ENCODE measurements around the gene COL18A1.
A peak's percentile ranks its signal among the peaks of the same experiment; 100 is the strongest.

COL18A1 gene

DNA sequence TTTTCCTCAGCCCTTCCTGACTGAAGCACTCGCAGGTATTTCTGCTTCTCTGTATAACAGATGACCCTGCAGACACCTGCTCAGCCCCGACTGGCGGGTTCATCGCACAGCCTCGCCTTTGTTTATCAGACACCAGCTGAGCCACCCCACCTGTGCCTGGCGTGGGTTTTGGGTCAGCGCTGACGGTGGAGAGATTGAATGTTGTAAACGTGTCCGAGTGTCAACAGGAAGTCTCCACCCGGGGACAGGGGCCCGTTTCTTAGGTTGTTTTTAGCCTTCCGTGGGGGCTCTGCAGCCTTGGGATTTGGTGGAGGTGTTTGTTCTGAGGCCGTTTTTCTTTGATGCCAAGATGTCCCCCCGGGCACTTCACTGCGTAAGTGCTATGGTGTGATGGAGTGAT is 60.1 kb downstream of the COL18A1 start:
- peaks cover 26 to 35% of the 10 kb centered on the region in 2 donors for H3K27me3 Mint-ChIP-seq
- DNase-seq (no peak), ATAC-seq (replicated peaks) (no peak)
- H3K36me3 Mint-ChIP-seq, result peaks cover 0 to 3% of the 10 kb centered on the region in 2 donors
- H3K27ac Mint-ChIP-seq, result no peak overlapping the region
- H3K4me3 Mint-ChIP-seq, result peak overlapping the region in 1 of 2 donors; percentile 8
- H3K4me1 Mint-ChIP-seq, result peaks cover 4 to 8% of the 10 kb centered on the region in 2 donors
- H3K9me3 Mint-ChIP-seq, result peaks cover 14 to 16% of the 10 kb centered on the region in 2 donors

DNA sequence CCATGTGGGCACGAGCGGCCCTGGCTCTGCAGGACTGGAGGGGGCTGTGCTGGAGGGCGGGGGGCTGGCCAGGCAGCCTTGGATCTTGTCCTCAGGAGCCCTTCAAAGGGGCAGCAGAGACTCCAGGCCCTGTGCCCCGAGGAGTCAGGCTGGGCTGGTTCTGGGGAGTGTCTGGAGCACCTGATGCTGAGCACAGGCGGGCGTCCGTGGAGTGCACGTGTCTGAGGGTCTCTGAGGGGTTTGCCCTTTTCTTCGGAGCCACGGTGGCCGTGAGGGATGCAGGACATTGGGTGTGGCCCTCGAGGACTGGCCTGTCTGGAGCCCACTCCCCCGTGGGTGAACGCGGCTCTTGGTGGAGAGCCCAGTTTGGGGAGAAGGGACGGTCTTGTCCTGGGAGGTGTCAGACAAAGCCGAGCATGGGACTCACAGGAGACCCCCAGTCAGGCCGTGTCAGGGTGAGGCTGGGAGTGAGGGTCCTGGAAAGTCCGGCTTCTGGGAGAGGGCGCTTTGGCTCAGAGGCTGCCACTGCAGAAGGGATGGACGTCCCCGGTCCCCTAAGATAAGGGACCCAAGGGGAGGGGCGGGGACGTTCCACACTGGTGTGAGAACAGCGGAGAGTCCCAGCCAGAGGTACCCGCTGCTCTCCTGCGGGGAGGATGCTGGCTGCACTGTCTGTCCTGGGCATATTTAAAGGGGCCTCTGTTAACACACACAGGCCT is 60.8 kb downstream of the COL18A1 start:
- Mint-ChIP-seq H3K4me1 (peaks cover 4 to 8% of the 10 kb centered on the region in 2 donors), H3K27ac (no peak overlapping the region), H3K4me3 (peak overlapping the region in 1 of 2 donors; percentile 8), H3K27me3 (peaks cover 26 to 35% of the 10 kb centered on the region in 2 donors), H3K9me3 (peaks cover 14 to 16% of the 10 kb centered on the region in 2 donors), H3K36me3 (peaks cover 0 to 3% of the 10 kb centered on the region in 2 donors)
- no peak for DNase-seq
- ATAC-seq (replicated peaks), result no peak

DNA sequence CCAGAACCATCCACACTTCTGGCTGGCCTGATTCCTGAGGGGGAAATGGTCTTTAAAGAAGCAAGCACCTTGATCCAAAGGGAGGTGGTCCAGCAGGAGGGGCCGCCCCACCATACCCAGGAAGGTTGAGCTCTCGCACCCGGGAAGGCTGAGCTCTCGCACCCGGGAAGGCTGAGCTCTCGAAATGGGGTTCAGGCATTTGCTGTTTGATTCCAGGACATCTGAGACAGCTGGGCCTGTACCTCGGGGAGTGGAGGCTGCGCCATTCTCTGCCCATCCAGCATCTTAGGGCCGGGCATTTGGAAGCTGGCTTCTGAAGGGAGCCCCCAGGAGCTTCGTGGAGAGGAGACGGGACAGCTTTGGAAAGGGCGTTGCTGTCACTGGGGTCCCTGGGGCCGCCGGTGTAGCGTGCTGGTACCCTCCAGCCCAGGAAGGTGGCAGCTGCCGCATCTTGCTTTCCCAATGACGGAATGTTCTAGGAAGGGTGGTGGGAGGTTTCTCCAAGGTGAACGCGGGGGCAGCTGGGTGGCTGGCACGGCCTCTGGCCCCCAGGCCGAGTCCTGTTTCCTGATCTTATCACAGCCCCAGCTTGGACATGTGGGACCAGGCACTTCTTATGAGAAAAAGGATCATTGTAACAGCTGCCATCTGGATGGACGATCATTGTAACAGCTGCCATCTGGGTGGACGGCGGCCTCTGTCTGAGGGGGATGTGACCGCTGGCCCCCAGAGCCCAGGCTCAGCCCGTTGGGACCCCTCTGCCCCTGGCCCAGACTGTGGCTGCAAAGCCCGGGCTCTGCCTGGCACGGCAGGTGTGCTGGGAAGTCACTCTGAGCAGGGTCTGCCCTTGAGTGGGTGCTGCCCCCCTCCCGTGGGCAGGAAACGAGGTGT is 61.6 kb downstream of the COL18A1 start:
- peaks cover 26 to 35% of the 10 kb centered on the region in 2 donors for H3K27me3 Mint-ChIP-seq
- no peak overlapping the region for H3K27ac Mint-ChIP-seq
- H3K4me1 Mint-ChIP-seq, result peaks cover 4 to 8% of the 10 kb centered on the region in 2 donors
- ATAC-seq (replicated peaks) (no peak), DNase-seq (no peak)
- H3K36me3 Mint-ChIP-seq, result peaks cover 0 to 3% of the 10 kb centered on the region in 2 donors
- H3K4me3 Mint-ChIP-seq, result no peak overlapping the region
- peaks cover 12 to 14% of the 10 kb centered on the region in 2 donors for H3K9me3 Mint-ChIP-seq

DNA sequence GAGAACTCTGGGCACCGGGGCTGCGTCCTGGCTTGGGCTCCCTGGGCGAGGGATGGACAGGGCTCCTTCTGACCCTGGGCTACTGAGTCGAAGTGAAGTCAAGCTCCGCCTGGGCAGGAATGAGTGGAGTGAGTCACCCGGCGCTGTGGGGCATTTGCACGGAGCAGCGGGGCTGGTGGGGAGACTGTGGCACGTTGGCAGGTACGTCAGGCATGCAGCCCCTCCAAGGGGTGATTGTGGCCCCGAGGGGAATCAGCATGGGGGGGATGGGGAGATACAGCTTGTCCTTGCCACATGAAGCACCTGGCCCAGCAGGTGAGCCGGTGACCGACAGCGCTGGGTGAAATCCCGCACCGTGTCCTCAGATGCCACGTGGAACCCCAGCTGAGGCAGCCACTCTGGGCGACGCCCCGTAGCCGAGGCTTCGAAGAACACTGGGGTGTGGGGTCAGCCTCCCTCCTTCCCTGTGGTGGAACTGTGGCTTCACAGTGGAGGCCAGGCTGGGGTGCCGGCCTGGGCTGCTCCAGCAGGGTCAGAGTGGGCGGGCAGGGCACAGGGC is 62.3 kb downstream of the COL18A1 start:
- peaks cover 4 to 8% of the 10 kb centered on the region in 2 donors for H3K4me1 Mint-ChIP-seq
- ATAC-seq (replicated peaks) (no peak), DNase-seq (no peak)
- H3K9me3 Mint-ChIP-seq, result peaks cover 6 to 9% of the 10 kb centered on the region in 2 donors
- peaks cover 23 to 33% of the 10 kb centered on the region in 2 donors for H3K27me3 Mint-ChIP-seq
- no peak overlapping the region for H3K4me3 Mint-ChIP-seq
- H3K27ac Mint-ChIP-seq, result no peak overlapping the region
- peaks cover 0 to 3% of the 10 kb centered on the region in 2 donors for H3K36me3 Mint-ChIP-seq

DNA sequence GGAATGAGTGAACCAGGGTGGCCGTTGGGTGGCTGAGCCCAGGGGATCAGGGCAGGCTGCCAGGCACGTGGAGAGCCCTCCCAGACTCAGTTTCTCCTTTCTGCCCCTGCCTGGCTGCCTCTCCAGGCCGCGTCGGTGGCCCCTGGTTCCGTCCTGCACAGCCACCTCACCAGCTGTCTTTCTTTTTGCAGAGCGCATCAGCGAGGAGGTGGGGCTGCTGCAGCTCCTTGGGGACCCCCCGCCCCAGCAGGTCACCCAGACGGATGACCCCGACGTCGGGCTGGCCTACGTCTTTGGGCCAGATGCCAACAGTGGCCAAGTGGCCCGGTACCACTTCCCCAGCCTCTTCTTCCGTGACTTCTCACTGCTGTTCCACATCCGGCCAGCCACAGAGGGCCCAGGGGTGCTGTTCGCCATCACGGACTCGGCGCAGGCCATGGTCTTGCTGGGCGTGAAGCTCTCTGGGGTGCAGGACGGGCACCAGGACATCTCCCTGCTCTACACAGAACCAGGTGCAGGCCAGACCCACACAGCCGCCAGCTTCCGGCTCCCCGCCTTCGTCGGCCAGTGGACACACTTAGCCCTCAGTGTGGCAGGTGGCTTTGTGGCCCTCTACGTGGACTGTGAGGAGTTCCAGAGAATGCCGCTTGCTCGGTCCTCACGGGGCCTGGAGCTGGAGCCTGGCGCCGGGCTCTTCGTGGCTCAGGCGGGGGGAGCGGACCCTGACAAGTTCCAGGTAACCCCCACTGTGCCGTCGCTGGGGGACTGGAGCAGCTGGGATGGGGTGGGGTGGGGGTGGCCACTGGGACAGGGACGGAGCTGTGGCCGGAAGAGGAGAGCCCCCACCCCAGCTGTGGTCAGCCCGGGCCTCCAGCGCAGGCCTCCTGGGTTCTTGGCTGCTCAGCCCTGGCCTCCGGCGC is 63.3 kb downstream of the COL18A1 start:
- ATAC-seq (replicated peaks), result no peak
- Mint-ChIP-seq H3K9me3 (peaks cover 0 to 2% of the 10 kb centered on the region in 2 donors), H3K36me3 (peaks cover 0 to 3% of the 10 kb centered on the region in 2 donors), H3K27me3 (peaks cover 20 to 27% of the 10 kb centered on the region in 2 donors), H3K27ac (no peak overlapping the region), H3K4me1 (peaks cover 4 to 8% of the 10 kb centered on the region in 2 donors), H3K4me3 (no peak overlapping the region)
- no peak for DNase-seq

DNA sequence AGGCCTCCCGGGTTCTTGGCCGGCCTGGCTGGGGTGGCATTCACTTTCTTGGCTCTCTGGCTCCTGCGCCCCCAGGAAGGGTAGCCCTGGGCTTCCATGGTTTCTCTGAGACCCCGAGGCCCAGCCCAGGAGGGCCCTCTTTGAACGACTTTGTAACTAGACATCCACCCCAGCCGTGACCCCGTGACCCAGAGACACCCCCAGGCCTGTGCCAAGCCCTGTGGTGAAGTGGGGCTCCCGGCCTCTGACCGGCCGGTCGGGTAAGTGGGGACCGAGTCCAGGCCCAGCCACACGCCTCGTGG is 64.0 kb downstream of the COL18A1 start:
- no peak overlapping the region for H3K4me3 Mint-ChIP-seq

DNA sequence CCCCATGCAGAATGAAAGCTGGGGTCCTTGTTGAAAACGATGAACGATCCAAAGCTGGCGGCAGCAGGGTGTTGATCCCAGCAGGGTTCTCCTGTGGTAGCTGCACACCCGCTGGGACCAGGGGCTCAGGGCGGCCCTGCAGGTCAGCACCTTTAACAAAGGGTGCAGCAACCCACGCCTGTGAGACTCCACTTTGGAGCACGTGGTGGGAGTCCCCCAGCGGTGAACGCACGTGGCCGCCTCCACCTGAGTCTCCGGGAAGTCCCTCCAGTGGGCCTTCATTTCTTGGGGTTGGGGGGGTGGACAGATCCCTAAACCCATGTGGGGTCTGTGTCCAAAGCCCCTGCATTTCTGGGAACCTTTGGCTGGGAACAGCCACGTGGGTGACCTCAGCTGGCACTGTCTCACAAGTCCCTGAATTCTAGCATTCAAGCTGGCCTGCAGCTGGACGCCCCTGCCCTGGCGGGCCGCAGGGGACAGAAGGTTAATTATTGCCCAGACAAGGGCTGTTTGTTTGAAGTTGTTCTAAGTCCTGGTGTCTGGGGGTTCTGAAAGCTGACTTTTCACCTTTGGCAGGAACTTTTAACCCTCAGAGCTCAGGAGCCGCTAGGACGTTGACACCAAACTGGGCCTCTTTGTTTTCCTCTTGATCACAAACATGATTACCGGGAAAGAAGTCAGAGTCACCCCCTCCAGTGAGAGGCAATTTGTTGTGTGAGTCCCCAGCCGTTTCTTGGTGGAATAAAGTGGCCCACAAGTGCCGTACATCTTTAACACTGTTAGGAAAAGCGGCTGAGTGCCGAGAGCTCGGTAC is 64.5 kb downstream of the COL18A1 start:
- Mint-ChIP-seq H3K27me3 (peaks cover 25 to 34% of the 10 kb centered on the region in 2 donors), H3K4me3 (no peak overlapping the region), H3K4me1 (peaks cover 7 to 8% of the 10 kb centered on the region in 2 donors), H3K27ac (no peak overlapping the region), H3K36me3 (no peaks in the 10 kb centered on the region), H3K9me3 (peaks cover 0 to 3% of the 10 kb centered on the region in 2 donors)
- ATAC-seq (replicated peaks) (no peak), DNase-seq (no peak)

More for the DNA sequence above, 64.0 kb downstream of the COL18A1 start:
- Mint-ChIP-seq H3K27ac (no peak overlapping the region), H3K4me1 (peaks cover 4 to 8% of the 10 kb centered on the region in 2 donors), H3K36me3 (no peaks in the 10 kb centered on the region), H3K27me3 (peaks cover 20 to 28% of the 10 kb centered on the region in 2 donors), H3K9me3 (no peaks in the 10 kb centered on the region)
- ATAC-seq (replicated peaks), result no peak
- no peak for DNase-seq

DNA sequence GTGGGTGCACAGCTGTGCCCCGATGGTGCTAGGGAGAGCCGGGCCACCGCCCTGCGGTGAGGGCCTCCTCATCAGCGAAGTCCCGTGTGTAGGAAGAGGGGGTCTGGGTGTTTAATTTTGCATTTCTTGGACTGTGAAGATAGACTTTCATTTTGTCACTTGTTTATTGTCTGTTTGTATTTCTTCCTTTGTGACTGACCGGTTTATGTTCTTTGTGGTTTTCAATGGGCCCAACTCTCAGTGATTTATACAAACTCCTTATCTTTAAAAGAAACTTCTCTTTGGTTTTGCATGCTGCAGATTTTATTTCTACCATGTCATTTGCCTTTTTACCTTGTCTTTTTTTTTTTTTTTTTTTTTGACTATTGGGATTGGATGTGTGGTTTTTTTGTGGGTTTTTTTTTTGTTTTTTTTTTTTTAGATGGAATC is 65.1 kb downstream of the COL18A1 start:
- H3K4me1 Mint-ChIP-seq, result peaks cover 5 to 6% of the 10 kb centered on the region in 2 donors
- DNase-seq (no peak), ATAC-seq (replicated peaks) (no peak)
- no peak overlapping the region for H3K4me3 Mint-ChIP-seq
- no peak overlapping the region for H3K27ac Mint-ChIP-seq
- H3K36me3 Mint-ChIP-seq, result no peaks in the 10 kb centered on the region
- H3K27me3 Mint-ChIP-seq, result peaks cover 19 to 29% of the 10 kb centered on the region in 2 donors
- H3K9me3 Mint-ChIP-seq, result peaks cover 0 to 3% of the 10 kb centered on the region in 2 donors

DNA sequence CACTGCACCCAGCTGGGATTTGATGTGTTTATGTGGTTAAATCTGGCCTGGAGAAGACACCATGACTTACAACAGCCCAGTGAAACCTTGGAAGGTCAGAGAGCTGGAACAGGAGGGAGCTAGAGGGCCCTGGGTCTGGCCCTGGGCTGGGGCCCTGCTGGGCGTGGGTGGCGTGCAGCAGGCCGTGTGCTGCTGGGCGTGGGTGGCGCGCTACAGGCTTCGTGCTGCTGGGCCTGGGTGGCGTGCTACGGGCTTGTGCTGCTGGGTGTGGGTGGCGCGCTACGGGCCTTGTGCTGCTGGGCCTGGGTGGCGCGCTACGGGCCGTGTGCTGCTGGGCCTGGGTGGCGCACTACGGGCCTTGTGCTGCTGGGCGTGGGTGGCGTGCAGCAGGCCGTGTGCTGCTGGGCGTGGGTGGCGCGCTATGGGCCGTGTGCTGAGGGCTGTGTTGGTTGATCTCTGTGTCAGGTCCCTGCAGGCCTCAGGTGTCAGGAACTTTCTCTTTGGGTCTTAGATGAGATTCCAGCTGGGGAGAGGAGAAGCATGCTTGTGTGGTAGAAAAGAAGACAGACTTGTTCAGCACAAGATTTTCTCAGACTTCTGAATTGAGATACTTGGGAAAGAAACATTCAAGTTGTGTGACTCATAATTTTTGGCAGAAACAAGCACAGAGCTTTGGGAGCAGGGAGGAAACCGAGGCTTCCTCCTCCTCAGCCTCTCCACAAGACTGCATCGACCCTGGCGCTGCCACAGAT is 66.0 kb downstream of the COL18A1 start:
- Mint-ChIP-seq H3K36me3 (no peaks in the 10 kb centered on the region), H3K4me1 (peaks cover 0 to 3% of the 10 kb centered on the region in 2 donors), H3K4me3 (no peak overlapping the region), H3K27me3 (peaks cover 11 to 21% of the 10 kb centered on the region in 2 donors), H3K27ac (no peak overlapping the region), H3K9me3 (peaks cover 0 to 3% of the 10 kb centered on the region in 2 donors)
- DNase-seq (no peak), ATAC-seq (replicated peaks) (no peak)

DNA sequence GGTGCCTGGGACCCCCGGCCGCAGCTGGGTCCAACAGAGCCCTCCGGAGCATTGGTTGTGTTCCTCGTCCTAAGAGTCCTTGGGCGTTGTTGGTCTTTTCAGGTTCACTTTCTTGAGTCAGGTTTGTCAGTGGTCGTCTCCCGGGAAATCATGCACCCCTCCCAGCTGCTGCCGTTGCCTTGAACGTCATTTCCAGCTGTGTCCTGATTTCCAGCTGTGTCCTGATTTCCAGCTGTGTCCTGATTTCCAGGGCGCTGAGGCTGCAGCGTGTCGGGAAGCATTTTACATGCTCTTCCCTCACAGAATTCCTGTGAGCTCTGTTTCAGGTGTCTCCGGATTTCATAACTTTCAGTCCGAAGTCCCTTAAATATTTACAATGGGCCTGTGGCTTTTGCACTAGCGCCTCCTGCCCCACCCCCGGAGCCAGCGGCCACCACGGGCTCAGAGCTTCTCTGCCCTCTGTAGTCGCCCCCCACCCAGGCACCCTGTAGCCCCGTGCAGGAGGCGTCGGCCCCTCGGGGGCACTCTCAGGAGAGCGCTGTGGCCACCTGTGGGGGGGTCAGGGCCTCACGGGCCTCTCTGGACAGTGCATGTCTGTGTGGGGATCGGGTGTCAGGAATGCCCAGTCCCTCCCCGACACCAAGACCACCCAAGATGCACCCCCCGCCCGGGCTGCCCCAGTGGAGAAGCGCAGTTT is 66.7 kb downstream of the COL18A1 start:
- H3K9me3 Mint-ChIP-seq, result peaks cover 0 to 3% of the 10 kb centered on the region in 2 donors
- H3K4me1 Mint-ChIP-seq, result peaks cover 0 to 7% of the 10 kb centered on the region in 2 donors
- no peak overlapping the region for H3K4me3 Mint-ChIP-seq
- peaks cover 9 to 15% of the 10 kb centered on the region in 2 donors for H3K27me3 Mint-ChIP-seq
- no peaks in the 10 kb centered on the region for H3K36me3 Mint-ChIP-seq
- ATAC-seq (replicated peaks) (no peak), DNase-seq (no peak)
- no peak overlapping the region for H3K27ac Mint-ChIP-seq

DNA sequence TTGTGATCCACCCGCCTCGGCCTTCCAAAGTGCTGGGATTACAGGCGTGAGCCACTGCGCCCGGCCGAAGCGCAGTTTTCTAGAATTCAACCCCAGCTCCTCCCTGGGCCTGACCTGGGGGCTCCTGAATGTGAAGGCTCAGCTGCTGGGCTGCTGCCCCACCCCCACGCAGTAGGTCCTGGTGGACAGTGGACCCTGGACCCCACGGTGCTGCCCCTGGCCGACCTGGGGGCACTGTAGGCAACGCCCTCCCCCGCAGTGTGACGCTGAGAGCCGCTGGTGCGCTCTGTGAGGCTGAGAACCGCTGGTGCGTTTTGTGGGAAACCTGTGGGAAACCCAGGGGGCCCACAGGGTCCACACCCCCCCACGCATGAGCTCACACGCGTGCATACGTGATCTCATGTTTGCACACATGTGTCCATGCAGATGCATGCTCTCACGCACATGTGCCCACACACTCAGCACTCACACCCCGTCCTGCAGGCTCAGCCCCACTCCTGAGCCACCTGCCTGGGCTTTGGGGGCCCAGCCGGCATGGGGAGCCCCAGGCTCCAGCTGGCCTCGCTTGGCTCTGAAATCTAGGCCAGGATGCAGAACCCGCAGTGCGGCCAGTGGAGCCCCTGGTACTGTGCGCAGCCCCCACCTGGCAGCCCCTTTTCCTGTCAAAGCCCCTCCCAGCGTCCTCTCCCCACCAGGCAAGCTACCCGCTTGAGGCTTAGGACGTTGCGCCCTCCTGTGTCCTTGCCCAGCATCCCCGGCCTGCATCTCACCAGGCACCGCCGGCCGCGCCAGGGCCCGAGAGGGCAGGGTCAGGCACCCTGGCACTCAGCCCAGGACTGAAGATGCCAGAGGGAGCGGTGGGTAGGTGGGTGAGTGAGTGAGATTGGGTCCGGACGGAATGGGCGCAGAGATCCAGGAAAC is 67.7 kb downstream of the COL18A1 start:
- ATAC-seq (replicated peaks) (no peak), DNase-seq (no peak)
- H3K27ac Mint-ChIP-seq, result no peak overlapping the region
- H3K4me1 Mint-ChIP-seq, result peaks cover 5 to 7% of the 10 kb centered on the region in 2 donors
- peaks cover 0 to 3% of the 10 kb centered on the region in 2 donors for H3K9me3 Mint-ChIP-seq
- no peaks in the 10 kb centered on the region for H3K36me3 Mint-ChIP-seq
- no peak overlapping the region for H3K4me3 Mint-ChIP-seq
- peaks cover 5 to 7% of the 10 kb centered on the region in 2 donors for H3K27me3 Mint-ChIP-seq

Data from stimulated activated naive B cell treated with anti-CD40 and anti-IgM and Interleukin-4, amounts not matched to agents 10 μg/mL and 1 μg/mL and 100 μg/mL, for 72 hours (primary cell).